Astrocyte (in vitro differentiated cells and primary cell): ENCODE data around the gene POLG2.

ENCODE experiments used
- EZH2 ChIP-seq: IDR thresholded peaks from 2 replicates; pipeline ENCODE4 v1.6.1; 2012; ENCODE audit warnings: mild to moderate bottlenecking, low read length, inconsistent platforms; ENCODE audit not compliant: insufficient read depth
- TF ChIP-seq, protein P1 (sequence below): IDR thresholded peaks from 2 replicates; pipeline ENCODE4 v1.5.1; 2011; ENCODE audit warnings: low read depth, mild to moderate bottlenecking, inconsistent platforms, low read length, moderate library complexity; ENCODE audit not compliant: insufficient read depth

GRCh38 chr17:64515829-64516228 lies 19.0 kb upstream of the POLG2 start:
- TF ChIP-seq, protein P1, sequence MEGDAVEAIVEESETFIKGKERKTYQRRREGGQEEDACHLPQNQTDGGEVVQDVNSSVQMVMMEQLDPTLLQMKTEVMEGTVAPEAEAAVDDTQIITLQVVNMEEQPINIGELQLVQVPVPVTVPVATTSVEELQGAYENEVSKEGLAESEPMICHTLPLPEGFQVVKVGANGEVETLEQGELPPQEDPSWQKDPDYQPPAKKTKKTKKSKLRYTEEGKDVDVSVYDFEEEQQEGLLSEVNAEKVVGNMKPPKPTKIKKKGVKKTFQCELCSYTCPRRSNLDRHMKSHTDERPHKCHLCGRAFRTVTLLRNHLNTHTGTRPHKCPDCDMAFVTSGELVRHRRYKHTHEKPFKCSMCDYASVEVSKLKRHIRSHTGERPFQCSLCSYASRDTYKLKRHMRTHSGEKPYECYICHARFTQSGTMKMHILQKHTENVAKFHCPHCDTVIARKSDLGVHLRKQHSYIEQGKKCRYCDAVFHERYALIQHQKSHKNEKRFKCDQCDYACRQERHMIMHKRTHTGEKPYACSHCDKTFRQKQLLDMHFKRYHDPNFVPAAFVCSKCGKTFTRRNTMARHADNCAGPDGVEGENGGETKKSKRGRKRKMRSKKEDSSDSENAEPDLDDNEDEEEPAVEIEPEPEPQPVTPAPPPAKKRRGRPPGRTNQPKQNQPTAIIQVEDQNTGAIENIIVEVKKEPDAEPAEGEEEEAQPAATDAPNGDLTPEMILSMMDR: no peak
- no peak for TF ChIP-seq EZH2
